Measurements from ENCODE around the gene PRSS53.

PRSS53 gene

GRCh38 chr16:31078597-31079341 is 10.0 kb downstream of the PRSS53 start:
- Mint-ChIP-seq H3K4me1 (peaks cover 62% of the 10 kb centered on the region), H3K36me3 (peaks cover 78% of the 10 kb centered on the region), H3K4me3 (no peak overlapping the region), H3K9me3 (no peaks in the 10 kb centered on the region), H3K27ac (peak overlapping the region; percentile 67)
- DNase-seq (ENCODE audit: low spot score in 2 of 2) (no peak), ATAC-seq (no peak)

GRCh38 chr16:31077592-31078396 is 10.9 kb downstream of the PRSS53 start:
- Mint-ChIP-seq H3K27ac (peak overlapping the region; percentile 40), H3K4me1 (peaks cover 63% of the 10 kb centered on the region), H3K4me3 (no peak overlapping the region), H3K36me3 (peaks cover 78% of the 10 kb centered on the region), H3K9me3 (no peaks in the 10 kb centered on the region)
- DNase-seq (ENCODE audit: low spot score in 2 of 2) (no peak), ATAC-seq (no peak)

DNA sequence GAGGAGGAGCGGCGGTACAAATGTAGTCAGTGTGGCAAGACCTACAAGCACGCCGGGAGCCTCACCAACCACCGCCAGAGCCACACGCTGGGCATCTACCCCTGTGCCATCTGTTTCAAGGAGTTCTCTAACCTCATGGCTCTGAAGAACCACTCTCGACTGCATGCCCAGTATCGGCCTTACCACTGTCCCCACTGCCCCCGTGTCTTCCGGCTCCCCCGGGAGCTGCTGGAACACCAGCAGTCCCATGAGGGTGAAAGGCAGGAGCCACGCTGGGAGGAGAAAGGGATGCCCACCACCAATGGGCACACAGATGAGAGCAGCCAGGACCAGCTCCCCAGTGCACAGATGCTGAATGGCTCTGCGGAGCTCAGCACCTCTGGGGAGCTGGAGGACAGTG is 11.7 kb downstream of the PRSS53 start:
- no peaks in the 10 kb centered on the region for H3K9me3 Mint-ChIP-seq
- H3K4me3 Mint-ChIP-seq: no peak overlapping the region
- ATAC-seq: no peak
- no peak for DNase-seq (ENCODE audit: low spot score in 2 of 2)
- peaks cover 77% of the 10 kb centered on the region for H3K36me3 Mint-ChIP-seq
- H3K27ac Mint-ChIP-seq: peak overlapping the region; percentile 40
- H3K4me1 Mint-ChIP-seq: peaks cover 66% of the 10 kb centered on the region

- peaks cover 70% of the 10 kb centered on the region for H3K36me3 Mint-ChIP-seq
- H3K4me3 Mint-ChIP-seq: peak overlapping the region; percentile 37
- H3K27ac Mint-ChIP-seq: peak overlapping the region; percentile 40
- ATAC-seq (no peak), DNase-seq (ENCODE audit: low spot score in 2 of 2) (peak in 1 of 2 donors; percentile 46)
- H3K9me3 Mint-ChIP-seq: no peaks in the 10 kb centered on the region
- H3K4me1 Mint-ChIP-seq: peaks cover 66% of the 10 kb centered on the region
Measured at GRCh38 chr16:31076319-31076718, 12.4 kb downstream of the PRSS53 start.

- DNase-seq (ENCODE audit: low spot score in 2 of 2) (no peak), ATAC-seq (no peak)
- H3K27ac Mint-ChIP-seq: peak overlapping the region; percentile 97
- peaks cover 56% of the 10 kb centered on the region for H3K36me3 Mint-ChIP-seq
- H3K4me3 Mint-ChIP-seq: peak overlapping the region; percentile 94
- no peaks in the 10 kb centered on the region for H3K9me3 Mint-ChIP-seq
- peaks cover 52% of the 10 kb centered on the region for H3K4me1 Mint-ChIP-seq
Measured at GRCh38 chr16:31074814-31075183, 13.9 kb downstream of the PRSS53 start.

GRCh38 chr16:31073970-31074813 is 14.6 kb downstream of the PRSS53 start, which contains the start of the genes ZNF646 and ZNF668:
Gene ZNF646, plus strand, starts transcription at chr16:31074422. Its CDS starts 1,903 bp downstream, at chr16:31076325.
Gene ZNF668, minus strand, starts transcription at chr16:31074240. Its CDS starts 9,781 bp downstream, at chr16:31064459.
- H3K4me1 Mint-ChIP-seq: peaks cover 50% of the 10 kb centered on the region
- H3K36me3 Mint-ChIP-seq: peaks cover 50% of the 10 kb centered on the region
- H3K9me3 Mint-ChIP-seq: no peaks in the 10 kb centered on the region
- peak within 1 kb of the TSS; percentile 94 for H3K4me3 Mint-ChIP-seq
- H3K27ac Mint-ChIP-seq: peak within 1 kb of the TSS; percentile 97
- DNase-seq (ENCODE audit: low spot score in 2 of 2): peak; percentile 86 to 97
- ATAC-seq: peak; percentile 88

DNA sequence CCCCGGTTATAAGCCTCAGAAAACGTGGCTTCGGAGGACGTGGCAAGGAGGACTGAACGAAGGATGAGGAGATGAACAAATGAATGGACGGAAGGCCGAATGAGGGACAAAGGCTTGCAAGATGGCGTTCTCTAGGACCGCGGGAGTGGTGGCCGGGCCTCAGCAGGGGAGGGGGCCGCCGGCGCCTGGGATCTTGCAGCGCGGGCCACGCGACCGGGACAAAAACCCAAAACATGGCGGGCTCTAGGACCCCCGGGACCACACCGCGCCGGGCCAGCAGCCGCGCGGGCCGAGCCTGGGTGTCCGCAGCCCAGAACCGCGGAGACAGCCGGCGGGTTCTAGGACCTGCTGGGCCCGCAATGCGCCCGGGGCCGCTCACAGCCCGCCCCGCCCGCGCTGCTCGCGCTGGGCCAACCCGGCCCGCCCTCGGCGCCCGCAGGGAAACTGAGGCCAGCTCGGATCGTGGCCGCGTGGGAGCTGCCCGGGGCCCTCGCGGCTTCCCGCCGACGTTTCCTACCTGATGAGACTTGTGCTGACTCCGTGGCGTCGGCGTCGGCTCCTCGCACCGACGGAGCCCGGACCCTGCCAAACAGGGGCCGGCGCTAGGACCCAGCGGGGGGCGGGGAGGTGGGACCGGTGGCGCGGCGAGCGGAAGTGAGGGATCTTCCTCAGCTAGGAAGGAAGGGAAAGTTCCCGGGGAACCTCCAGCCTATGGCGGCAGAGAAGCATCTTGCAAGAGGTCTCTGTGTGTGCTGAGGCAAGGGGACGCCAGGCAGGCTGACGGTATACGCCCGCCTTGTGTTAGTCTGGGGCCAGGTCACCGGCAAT is 15.4 kb downstream of the PRSS53 start:
- Mint-ChIP-seq H3K27ac (peak overlapping the region; percentile 97), H3K36me3 (peaks cover 43% of the 10 kb centered on the region), H3K4me3 (peak overlapping the region; percentile 94), H3K9me3 (no peaks in the 10 kb centered on the region), H3K4me1 (peaks cover 50% of the 10 kb centered on the region)
- DNase-seq (ENCODE audit: low spot score in 2 of 2) (peak; percentile 85 to 97), ATAC-seq (peak; percentile 72)

DNA sequence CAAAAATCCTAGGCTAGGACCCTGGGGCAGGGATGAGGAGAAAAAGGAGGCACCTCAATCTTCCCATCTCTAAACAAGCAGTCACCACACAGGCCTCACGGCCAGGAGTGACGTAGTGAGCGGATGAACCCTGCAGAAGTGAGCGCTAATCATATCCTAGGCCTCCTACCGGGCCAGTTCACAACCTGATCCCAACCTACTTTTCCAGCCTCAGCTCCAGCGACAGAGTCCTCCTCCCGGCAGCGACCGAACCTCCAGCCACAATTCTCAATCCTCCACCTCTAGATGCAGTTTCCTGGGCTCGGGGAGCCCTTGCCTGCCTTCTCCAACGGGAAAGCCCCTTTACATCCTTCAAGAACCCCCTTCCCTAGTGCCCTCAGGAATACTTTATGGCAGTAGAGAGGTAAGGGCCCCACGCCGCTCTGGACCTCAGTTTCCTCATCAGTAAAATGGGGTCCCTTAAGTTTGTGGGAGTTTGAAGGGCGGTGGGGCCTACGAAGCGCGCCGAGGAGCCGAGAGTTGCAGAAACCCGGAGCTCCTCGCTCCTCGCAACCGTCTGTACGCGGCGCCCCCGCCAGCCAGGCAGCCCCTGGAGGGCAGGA is 16.1 kb downstream of the PRSS53 start:
- ATAC-seq: peak; percentile 16
- Mint-ChIP-seq H3K9me3 (no peaks in the 10 kb centered on the region), H3K36me3 (peaks cover 36% of the 10 kb centered on the region), H3K4me3 (peak overlapping the region; percentile 94), H3K4me1 (peaks cover 47% of the 10 kb centered on the region), H3K27ac (peak overlapping the region; percentile 97)
- DNase-seq (ENCODE audit: low spot score in 2 of 2): no peak

DNA sequence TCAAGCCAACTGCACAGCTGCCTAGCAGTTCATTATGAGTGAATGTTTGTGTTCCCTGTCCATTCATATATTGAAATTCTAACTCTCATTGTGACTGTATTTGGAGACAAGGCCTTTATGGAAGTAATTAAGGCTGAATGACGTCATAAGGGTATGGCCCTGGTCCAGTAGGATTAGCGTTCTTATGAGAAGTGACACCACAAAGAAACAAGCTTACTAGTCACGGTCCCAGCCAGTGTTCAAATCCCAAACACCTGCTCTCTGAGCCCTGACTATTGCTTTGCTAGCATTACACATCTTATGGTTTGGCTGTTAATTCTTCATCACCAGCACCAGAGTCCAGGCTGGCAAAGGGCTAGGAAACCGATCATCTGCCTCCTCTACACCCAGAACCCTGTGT is 16.9 kb downstream of the PRSS53 start:
- no peak for ATAC-seq
- peak overlapping the region; percentile 97 for H3K27ac Mint-ChIP-seq
- no peaks in the 10 kb centered on the region for H3K9me3 Mint-ChIP-seq
- peak overlapping the region; percentile 94 for H3K4me3 Mint-ChIP-seq
- peaks cover 48% of the 10 kb centered on the region for H3K4me1 Mint-ChIP-seq
- DNase-seq (ENCODE audit: low spot score in 2 of 2): peak in 1 of 2 donors; percentile 47
- H3K36me3 Mint-ChIP-seq: peaks cover 28% of the 10 kb centered on the region

DNA sequence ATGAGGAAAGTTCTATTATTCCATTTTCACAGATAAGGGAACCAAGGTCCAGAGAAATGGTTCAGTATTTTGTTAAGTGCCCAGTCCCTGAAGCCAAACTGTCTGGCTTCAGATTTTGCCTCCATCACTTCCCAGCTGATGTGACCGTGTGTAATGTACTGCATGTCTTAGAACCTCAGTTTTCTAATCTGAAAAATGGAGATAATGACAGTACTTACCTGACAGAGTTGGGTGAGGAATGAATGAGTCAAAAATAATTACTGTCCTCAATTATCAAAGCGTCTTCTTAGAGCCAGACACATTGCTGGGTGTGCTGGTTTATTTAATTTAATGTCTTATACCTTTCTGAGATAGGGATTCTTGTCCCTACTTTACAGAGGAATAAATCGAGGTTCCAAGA is 21.4 kb downstream of the PRSS53 start:
- Mint-ChIP-seq H3K36me3 (peaks cover 32% of the 10 kb centered on the region), H3K27ac (peak overlapping the region; percentile 91)

DNA sequence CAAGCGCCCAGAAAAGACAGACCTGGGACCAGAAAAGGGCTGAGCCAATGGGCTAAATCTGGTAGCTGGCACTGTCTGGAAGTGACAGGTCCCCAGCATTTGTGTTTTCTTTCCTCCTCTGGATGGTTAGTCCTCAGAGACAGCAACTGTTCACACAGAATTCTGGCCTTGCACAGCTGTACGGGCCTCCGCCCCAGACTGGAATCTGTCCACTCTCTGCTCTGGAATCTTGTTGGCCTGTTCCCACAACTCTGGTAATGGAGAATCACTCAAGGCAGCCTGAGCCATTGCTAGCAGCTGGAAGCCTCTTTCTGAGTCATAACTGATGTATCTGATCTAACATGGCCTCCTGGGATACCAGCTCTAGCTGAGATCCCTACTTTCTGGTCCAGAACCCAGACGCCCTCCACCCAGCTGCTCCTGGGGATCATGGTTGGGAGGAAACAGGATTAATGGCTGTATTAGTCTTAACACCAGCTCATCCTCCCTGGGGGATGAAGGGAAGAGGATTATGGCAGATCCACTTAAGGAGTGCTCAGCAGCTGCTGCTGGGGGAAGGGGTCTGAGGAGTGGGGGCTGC is 23.8 kb downstream of the PRSS53 start:
- H3K27ac Mint-ChIP-seq: peak overlapping the region; percentile 91
- peaks cover 74% of the 10 kb centered on the region for H3K4me1 Mint-ChIP-seq
- H3K9me3 Mint-ChIP-seq: no peaks in the 10 kb centered on the region
- H3K36me3 Mint-ChIP-seq: peaks cover 53% of the 10 kb centered on the region
- DNase-seq (ENCODE audit: low spot score in 2 of 2) (no peak), ATAC-seq (peak; percentile 57)
- H3K4me3 Mint-ChIP-seq: peak overlapping the region; percentile 71

More for the DNA sequence above, 21.4 kb downstream of the PRSS53 start:
- Mint-ChIP-seq H3K4me3 (no peak overlapping the region), H3K9me3 (no peaks in the 10 kb centered on the region), H3K4me1 (peaks cover 66% of the 10 kb centered on the region)
- DNase-seq (ENCODE audit: low spot score in 2 of 2): no peak
- no peak for ATAC-seq

GRCh38 chr16:31063843-31064611 is 24.7 kb downstream of the PRSS53 start:
- Mint-ChIP-seq H3K4me3 (peak overlapping the region; percentile 71), H3K27ac (peak overlapping the region; percentile 91)
- peak; percentile 25 to 77 for DNase-seq (ENCODE audit: low spot score in 2 of 2)

DNA sequence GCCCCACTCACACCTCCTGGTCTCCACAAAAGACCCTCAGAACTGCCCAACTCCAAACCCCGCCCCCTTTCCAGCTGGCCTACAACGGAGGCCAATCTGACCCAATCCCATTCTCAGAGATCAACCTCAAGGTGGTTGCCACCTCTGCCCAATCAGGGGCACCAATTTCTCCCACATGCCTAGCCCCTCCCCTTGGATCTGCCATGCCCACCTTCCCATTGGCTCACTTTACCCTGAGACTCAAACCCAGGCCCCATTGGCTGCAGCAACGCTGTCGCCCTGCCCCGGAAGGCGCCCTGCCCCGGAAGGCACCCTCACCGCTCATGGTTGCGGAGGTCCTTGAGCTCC is 25.3 kb downstream of the PRSS53 start:
- Mint-ChIP-seq H3K27ac (peak overlapping the region; percentile 91), H3K4me3 (peak overlapping the region; percentile 71), H3K9me3 (no peaks in the 10 kb centered on the region), H3K4me1 (peaks cover 66% of the 10 kb centered on the region), H3K36me3 (peaks cover 63% of the 10 kb centered on the region)
- no peak for DNase-seq (ENCODE audit: low spot score in 2 of 2)
- no peak for ATAC-seq

More at GRCh38 chr16:31063843-31064611, 24.7 kb downstream of the PRSS53 start:
- peaks cover 70% of the 10 kb centered on the region for H3K4me1 Mint-ChIP-seq
- ATAC-seq: peak; percentile 76
- H3K9me3 Mint-ChIP-seq: no peaks in the 10 kb centered on the region
- H3K36me3 Mint-ChIP-seq: peaks cover 59% of the 10 kb centered on the region
